HepG2 (cell line): ENCODE measurements around the gene LHB. TPM values are rescaled to one million over a fixed set of nuclear protein-coding genes. Genes with fewer than 3 reads are reported as not detected.
"Not testable (repeated sequence)": the region's sequence is repeated elsewhere in the genome, so short reads cannot be mapped to it uniquely, and the experiment has no call there.

ENCODE experiments used
- ATAC-seq: fragments of 200-7000 bp; cut with Tn5 transposase; 3 replicates; pipeline ENCODE4 v1.9.1; 2020; ENCODE audit warnings: mild to moderate bottlenecking, moderate library complexity
- BruUV-seq: library from RNA; stranded (reverse); fragments of 400-500 nt; replicated peaks from 2 replicates; lab custom pipeline; 2021; lab: Mats Ljungman, UMichigan
- CTCF ChIA-PET: fragments of 300-600 bp; formaldehyde crosslinking; extraction: SDS; loops from one replicate; lab custom pipeline; 2021; ENCODE audit warnings: low total read pairs, inconsistent platforms, low intra/inter-chr PET ratio; lab: Yijun Ruan, JAX
- POLR2A ChIA-PET: fragments of 350-600 bp; sonication (Branson Sonifier 250); formaldehyde crosslinking; loops from one replicate; lab custom pipeline; 2020; ENCODE audit warnings: antibody characterized with exemption, inconsistent platforms; lab: Yijun Ruan, JAX
- DNase-seq: peaks from one replicate; pipeline ENCODE4 v3.0.0-alpha.2; 2015; ENCODE audit warnings: low spot score
- FAIRE-seq: peaks from 3 replicates; lab custom pipeline; 2011; peaks lifted over from hg19 to GRCh38; lab: Jason Lieb, UNC
- H2AFZ ChIP-seq: one replicate; pipeline ENCODE4 v1.6.1; 2011; ENCODE audit warnings: low read length, inconsistent platforms
- H3K27ac ChIP-seq: fragments of 300-600 bp; 3 replicates; pipeline ENCODE4 v1.8.0; 2011; ENCODE audit warnings: mixed run types, mild to moderate bottlenecking, mixed read lengths, low read length, inconsistent platforms; ENCODE audit not compliant: insufficient read depth; ENCODE audit errors: extremely low read length
- H3K27me3 ChIP-seq, 2 experiments: fragments of 200-600 bp in 1 of 2; 2 replicates in 1 of 2; 3 replicates in 1 of 2; pipeline versions ENCODE4 v1.6.0 to v1.8.0; 2011; ENCODE audit warnings: low read length in 2 of 2, mild to moderate bottlenecking in 2 of 2, moderate library complexity in 2 of 2, inconsistent platforms in 1 of 2; ENCODE audit not compliant: insufficient read depth in 2 of 2, control insufficient read depth in 1 of 2
- H3K36me3 ChIP-seq, 2 experiments: fragments of 200-600 bp in 1 of 2; replicated peaks in 1 of 2; 2 replicates in 1 of 2; 3 replicates in 1 of 2; pipeline versions ENCODE4 v1.5.1 to v1.8.0; 2011; ENCODE audit warnings: low read length in 2 of 2, inconsistent platforms in 1 of 2; ENCODE audit not compliant: insufficient read depth in 2 of 2, control insufficient read depth in 1 of 2
- H3K4me1 ChIP-seq: 2 replicates; pipeline ENCODE4 v1.5.1; 2012; ENCODE audit warnings: low read length, inconsistent platforms; ENCODE audit not compliant: insufficient read depth
- H3K4me2 ChIP-seq: 2 replicates; pipeline ENCODE4 v1.6.0; 2011; ENCODE audit warnings: low read depth, low read length, inconsistent platforms
- H3K4me3 ChIP-seq, 3 experiments: fragments of 200-600 bp in 1 of 3; sonication (generic), shearing (Covaris generic) in 1 of 3; replicated peaks in 1 of 3; 2 replicates each; pipeline ENCODE4 v1.5.1; 2011 to 2016; ENCODE audit warnings: low read length in 3 of 3, inconsistent platforms in 2 of 3, low read depth in 2 of 3, mild to moderate bottlenecking in 2 of 3, control low read depth in 1 of 3, mixed read lengths in 1 of 3; ENCODE audit not compliant: insufficient read depth in 1 of 3
- H3K79me2 ChIP-seq: one replicate; pipeline ENCODE4 v1.6.1; 2011; ENCODE audit warnings: low read length, inconsistent platforms; ENCODE audit not compliant: insufficient read depth
- H3K9ac ChIP-seq: 2 replicates; pipeline ENCODE4 v1.6.0; 2011; ENCODE audit warnings: mild to moderate bottlenecking, low read depth, low read length, inconsistent platforms; ENCODE audit not compliant: insufficient read depth
- H3K9me3 ChIP-seq: 2 replicates; pipeline ENCODE4 v1.5.1; 2012; ENCODE audit warnings: mild to moderate bottlenecking, low read length
- H4K20me1 ChIP-seq: 2 replicates; pipeline ENCODE4 v1.6.0; 2011; ENCODE audit warnings: inconsistent platforms, mild to moderate bottlenecking, low read length, moderate library complexity; ENCODE audit not compliant: insufficient read depth
- ATF2 ChIP-seq: sonication (generic); formaldehyde crosslinking; IDR thresholded peaks from 2 replicates; pipeline ENCODE4 v1.4.0; 2020; ENCODE audit warnings: missing genetic modification reagents
- ATF7 ChIP-seq, 2 experiments: fragments of 450-650 bp in 1 of 2; sonication (generic) in 1 of 2; formaldehyde crosslinking in 1 of 2; IDR thresholded peaks; 2 replicates each; pipeline versions ENCODE4 v1.4.0 to v1.6.1; 2016 to 2020; ENCODE audit warnings: antibody characterized with exemption in 1 of 2, mild to moderate bottlenecking in 1 of 2, missing genetic modification reagents in 1 of 2
- CREB1 ChIP-seq, 2 experiments: fragments of 450-650 bp in 1 of 2; IDR thresholded peaks; 2 replicates each; pipeline ENCODE4 v1.6.1; 2016 to 2017; ENCODE audit warnings: control low read depth in 1 of 2, mild to moderate bottlenecking in 1 of 2, missing compliant biosample characterization in 1 of 2, missing genetic modification characterization in 1 of 2
- CTCF ChIP-seq: sonication (generic); formaldehyde crosslinking; IDR thresholded peaks from 2 replicates; pipeline ENCODE4 v1.5.0; 2020; ENCODE audit warnings: mild to moderate bottlenecking, missing genetic modification reagents, moderate library complexity
- KDM1A ChIP-seq: IDR thresholded peaks from 2 replicates; pipeline ENCODE4 v1.6.1; 2016; ENCODE audit warnings: missing compliant biosample characterization
- NFYC ChIP-seq: IDR thresholded peaks from 2 replicates; pipeline ENCODE4 v1.6.1; 2016; ENCODE audit warnings: missing genetic modification reagents, missing compliant biosample characterization
- RFXAP ChIP-seq: sonication (generic); formaldehyde crosslinking; IDR thresholded peaks from 2 replicates; pipeline ENCODE4 v1.4.0; 2020; ENCODE audit warnings: missing genetic modification reagents, borderline replicate concordance
- ZNF687 ChIP-seq: sonication (generic); formaldehyde crosslinking; IDR thresholded peaks from 2 replicates; pipeline ENCODE4 v1.5.1; 2020; ENCODE audit warnings: mild to moderate bottlenecking, missing genetic modification reagents, moderate library complexity
- WGBS: methylation state at CpG from one replicate; pipeline ENCODE4 v1.1.6; 2017; ENCODE audit warnings: low lambda C conversion rate; 5-methylcytosine and 5-hydroxymethylcytosine counted together
- in situ Hi-C: cut with HindIII; loops from 2 replicates; pipeline ENCODE4 v1.10.0; 2017; ENCODE audit warnings: low pct_unique_long_range_greater_than_20kb; ENCODE audit not compliant: extremely low pct_ligation_motif_present
- intact Hi-C: fragments of 100-400 bp; cut with micrococcal nuclease; formaldehyde crosslinking; loops from one replicate; pipeline ENCODE4 v1.10.0; 2022; ENCODE audit not compliant: unreplicated experiment
- polyA plus RNA-seq, 8 experiments: library from polyadenylated mRNA; depleted of rRNA in 3 of 8; stranded (reverse) in 7 of 8; unstranded in 1 of 8; fragments of >200 nt; fragmentation: Illumina TruSeq in 4 of 8; extraction: Trizol in 4 of 8; gene quantifications; 2 replicates each; pipeline versions ENCODE4 v1.2.1 to v1.2.3, GENCODE V29; 2011 to 2016; ENCODE audit warnings: low read depth in 4 of 8, missing spikeins in 1 of 8, mixed read lengths in 1 of 8; ENCODE audit not compliant: insufficient read depth in 1 of 8
- total RNA-seq, 5 experiments: library from RNA; depleted of rRNA; stranded (reverse); fragments of >200 nt; fragmentation: Illumina TruSeq; extraction: Trizol; gene quantifications; 2 replicates each; pipeline ENCODE4 v1.2.3, GENCODE V29; 2016; ENCODE audit warnings: low read depth in 1 of 5

LHB gene
- total and polyA plus RNA-seq, 2 of the 13 experiments (the other 11 are each of a cell fraction or from before 2014, with no cell fraction given): not detected

GRCh38 chr19:49036815-49037214 lies 19.9 kb upstream of the LHB start, which contains the start of gene CGB1 (continued):
- 0 out of 2 replicates have a peak, but pooled peaks have one; percentile 19 for TF ChIP-seq ZNF687
- peak; percentile 85 for TF ChIP-seq NFYC (CRISPR knock-in tag)
- TF ChIP-seq RFXAP (CRISPR knock-in tag): peak; percentile 74; the same call in 1 of the 2 replicates
- TF ChIP-seq CREB1 (IDR thresholded peaks at IDR 0.05): peak; percentile 89
- peak; percentile 80 for TF ChIP-seq CREB1 (CRISPR knock-in tag; IDR thresholded peaks at IDR 0.05)

GRCh38 chr19:49031642-49032301 lies 14.9 kb upstream of the LHB start, which contains the start of gene CGB2:
Gene CGB2 (plus strand): TSS chr19:49031890. CDS start chr19:49032096, 206 bp downstream.
- FAIRE-seq; H3K4me3 ChIP-seq; H3K27ac ChIP-seq; H3K79me2 ChIP-seq; H2AFZ ChIP-seq; CTCF ChIA-PET; POLR2A ChIA-PET; in situ Hi-C loops; H3K27me3 ChIP-seq; H3K4me2 ChIP-seq; intact Hi-C loops; H3K9ac ChIP-seq; H4K20me1 ChIP-seq; H3K36me3 ChIP-seq; BruUV-seq; H3K9me3 ChIP-seq; H3K4me1 ChIP-seq; TF ChIP-seq ATF7 (CRISPR knock-in tag; IDR thresholded peaks at IDR 0.05): not testable (repeated sequence)
- peak; percentile 77 for ATAC-seq
- DNase-seq: peak; percentile 62
- WGBS: 15% methylated on average over 23 of the region's 28 CpGs
- TF ChIP-seq NFYC (CRISPR knock-in tag): peak; percentile 82
- peak; percentile 40; the same call in 1 of the 2 replicates for TF ChIP-seq ATF7 (IDR thresholded peaks at IDR 0.05)
- TF ChIP-seq CTCF (CRISPR knock-in tag): peak; percentile 61
- TF ChIP-seq ATF2 (CRISPR knock-in tag): peak; percentile 31; the same call in 1 of the 2 replicates
- TF ChIP-seq KDM1A: peak; percentile 18; the same call in 1 of the 2 replicates
- peak; percentile 87 for TF ChIP-seq CREB1 (IDR thresholded peaks at IDR 0.05)
- peak; percentile 64 for TF ChIP-seq CREB1 (CRISPR knock-in tag; IDR thresholded peaks at IDR 0.05)
- 0 out of 2 replicates have a peak, but pooled peaks have one; percentile 14 for TF ChIP-seq ZNF687
